MG63 (cell line): ENCODE results near the gene TNIK. TPM values are rescaled to one million over a fixed set of nuclear protein-coding genes. Genes with fewer than 3 reads are reported as not detected.

Experiments
- DNase-seq: peaks from one replicate; pipeline ENCODE4 v3.0.0-alpha.2; 2020
- H3K27me3 ChIP-seq: fragments of 250-450 bp; sonication (Bioruptor Pico); 2 replicates; pipeline ENCODE4 v1.5.1; 2020; ENCODE audit warnings: mild to moderate bottlenecking, moderate library complexity
- H3K36me3 ChIP-seq: fragments of 250-450 bp; sonication (Bioruptor Pico); 2 replicates; pipeline ENCODE4 v1.5.1; 2020; ENCODE audit warnings: mild to moderate bottlenecking, moderate library complexity
- H3K4me3 ChIP-seq: fragments of 250-450 bp; sonication (Bioruptor Pico); 2 replicates; pipeline ENCODE4 v1.5.1; 2020; ENCODE audit warnings: mild to moderate bottlenecking, moderate library complexity
- H3K9me3 ChIP-seq: fragments of 250-450 bp; sonication (Bioruptor Pico); 2 replicates; pipeline ENCODE4 v1.5.1; 2020; ENCODE audit warnings: mild to moderate bottlenecking, moderate library complexity
- total RNA-seq: library from RNA; depleted of rRNA; stranded (reverse); fragments of >200 nt; shearing (Covaris generic); gene quantifications from 2 replicates; pipeline ENCODE4 v1.2.3, GENCODE V29; 2014; ENCODE audit warnings: low replicate concordance

Gene TNIK
- total RNA-seq, 1 experiment from 2014 or later, result 0.07 TPM

- DNase-seq, result no peak
- Histone ChIP-seq H3K9me3 (no peaks in the 10 kb centered on the region), H3K4me3 (no peak overlapping the region), H3K27me3 (no peaks in the 10 kb centered on the region), H3K36me3 (no peaks in the 10 kb centered on the region)
Observed at GRCh38 chr3:171352387-171352935, 107.7 kb downstream of the TNIK start.

GRCh38 chr3:171351676-171352075 is 108.5 kb downstream of the TNIK start:
- H3K27me3 ChIP-seq, result no peaks in the 10 kb centered on the region
- no peaks in the 10 kb centered on the region for H3K9me3 ChIP-seq

GRCh38 chr3:171350364-171350763 is 109.8 kb downstream of the TNIK start:
- no peaks in the 10 kb centered on the region for H3K9me3 ChIP-seq
- H3K4me3 ChIP-seq, result no peak overlapping the region
- H3K36me3 ChIP-seq, result no peaks in the 10 kb centered on the region
- H3K27me3 ChIP-seq, result no peaks in the 10 kb centered on the region
- DNase-seq, result no peak

More at GRCh38 chr3:171351676-171352075, 108.5 kb downstream of the TNIK start:
- DNase-seq, result peak; percentile 89
- Histone ChIP-seq H3K36me3 (no peaks in the 10 kb centered on the region), H3K4me3 (no peak overlapping the region)

- Histone ChIP-seq H3K36me3 (no peaks in the 10 kb centered on the region), H3K4me3 (no peak overlapping the region), H3K9me3 (no peaks in the 10 kb centered on the region), H3K27me3 (no peaks in the 10 kb centered on the region)
- no peak for DNase-seq
Observed at GRCh38 chr3:171349392-171349791, 110.8 kb downstream of the TNIK start.

- no peaks in the 10 kb centered on the region for H3K36me3 ChIP-seq
- no peak for DNase-seq
- no peaks in the 10 kb centered on the region for H3K9me3 ChIP-seq
- H3K27me3 ChIP-seq, result no peaks in the 10 kb centered on the region
- no peak overlapping the region for H3K4me3 ChIP-seq
Observed at GRCh38 chr3:171348121-171348520, 112.1 kb downstream of the TNIK start.

GRCh38 chr3:171347301-171348039 is 112.7 kb downstream of the TNIK start:
- no peak overlapping the region for H3K4me3 ChIP-seq
- DNase-seq, result no peak
- no peaks in the 10 kb centered on the region for H3K36me3 ChIP-seq
- no peaks in the 10 kb centered on the region for H3K9me3 ChIP-seq
- H3K27me3 ChIP-seq, result no peaks in the 10 kb centered on the region

GRCh38 chr3:171346582-171347300 is 113.5 kb downstream of the TNIK start:
- no peaks in the 10 kb centered on the region for H3K36me3 ChIP-seq
- DNase-seq, result no peak
- H3K4me3 ChIP-seq, result no peak overlapping the region
- H3K9me3 ChIP-seq, result no peaks in the 10 kb centered on the region; the same call in 1 of the 2 replicates
- H3K27me3 ChIP-seq, result no peaks in the 10 kb centered on the region; the same call in 1 of the 2 replicates

GRCh38 chr3:171346019-171346418 is 114.2 kb downstream of the TNIK start:
- H3K9me3 ChIP-seq, result no peaks in the 10 kb centered on the region; the same call in 1 of the 2 replicates

GRCh38 chr3:171345107-171345843 is 114.9 kb downstream of the TNIK start:
- DNase-seq, result no peak
- Histone ChIP-seq H3K4me3 (no peak overlapping the region), H3K27me3 (no peaks in the 10 kb centered on the region; the same call in 1 of the 2 replicates), H3K36me3 (no peaks in the 10 kb centered on the region), H3K9me3 (no peaks in the 10 kb centered on the region; the same call in 1 of the 2 replicates)

More at GRCh38 chr3:171346019-171346418, 114.2 kb downstream of the TNIK start:
- Histone ChIP-seq H3K27me3 (no peaks in the 10 kb centered on the region; the same call in 1 of the 2 replicates), H3K4me3 (no peak overlapping the region), H3K36me3 (no peaks in the 10 kb centered on the region)
- DNase-seq, result no peak

- no peaks in the 10 kb centered on the region; the same call in 1 of the 2 replicates for H3K9me3 ChIP-seq
- DNase-seq, result no peak
- no peaks in the 10 kb centered on the region; the same call in 1 of the 2 replicates for H3K27me3 ChIP-seq
- H3K36me3 ChIP-seq, result no peaks in the 10 kb centered on the region
- H3K4me3 ChIP-seq, result no peak overlapping the region
Observed at GRCh38 chr3:171343693-171344092, 116.5 kb downstream of the TNIK start.

- H3K9me3 ChIP-seq, result no peaks in the 10 kb centered on the region; the same call in 1 of the 2 replicates
- DNase-seq, result no peak
Observed at GRCh38 chr3:171342783-171343420, 117.3 kb downstream of the TNIK start.

GRCh38 chr3:171342200-171342599 is 118.0 kb downstream of the TNIK start:
- Histone ChIP-seq H3K27me3 (no peaks in the 10 kb centered on the region; the same call in 1 of the 2 replicates), H3K36me3 (no peaks in the 10 kb centered on the region), H3K9me3 (no peaks in the 10 kb centered on the region; the same call in 1 of the 2 replicates), H3K4me3 (no peak overlapping the region)
- DNase-seq, result no peak

More at GRCh38 chr3:171342783-171343420, 117.3 kb downstream of the TNIK start:
- Histone ChIP-seq H3K4me3 (no peak overlapping the region), H3K36me3 (no peaks in the 10 kb centered on the region), H3K27me3 (no peaks in the 10 kb centered on the region; the same call in 1 of the 2 replicates)

- no peak for DNase-seq
- Histone ChIP-seq H3K36me3 (no peaks in the 10 kb centered on the region), H3K4me3 (no peak overlapping the region), H3K9me3 (no peaks in the 10 kb centered on the region; the same call in 1 of the 2 replicates), H3K27me3 (no peaks in the 10 kb centered on the region; the same call in 1 of the 2 replicates)
Observed at GRCh38 chr3:171340434-171340833, 119.8 kb downstream of the TNIK start.

GRCh38 chr3:171339598-171339997 is 120.6 kb downstream of the TNIK start:
- H3K9me3 ChIP-seq, result no peaks in the 10 kb centered on the region; the same call in 1 of the 2 replicates
- DNase-seq, result no peak
- no peak overlapping the region for H3K4me3 ChIP-seq
- no peaks in the 10 kb centered on the region; the same call in 1 of the 2 replicates for H3K27me3 ChIP-seq
- no peaks in the 10 kb centered on the region for H3K36me3 ChIP-seq

GRCh38 chr3:171336406-171336805 is 123.8 kb downstream of the TNIK start:
- Histone ChIP-seq H3K9me3 (no peaks in the 10 kb centered on the region; the same call in 1 of the 2 replicates), H3K36me3 (no peaks in the 10 kb centered on the region), H3K27me3 (no peaks in the 10 kb centered on the region; the same call in 1 of the 2 replicates), H3K4me3 (no peak overlapping the region)
- DNase-seq, result no peak

- Histone ChIP-seq H3K36me3 (no peaks in the 10 kb centered on the region), H3K4me3 (no peak overlapping the region), H3K9me3 (no peaks in the 10 kb centered on the region; the same call in 1 of the 2 replicates), H3K27me3 (no peaks in the 10 kb centered on the region; the same call in 1 of the 2 replicates)
- DNase-seq, result no peak
Observed at GRCh38 chr3:171335559-171335958, 124.6 kb downstream of the TNIK start.
